Skeletal muscle satellite cell (primary cell): ENCODE measurements around the gene CLEC20A.
"Not testable (repeated sequence)": the region's sequence is repeated elsewhere in the genome, so short reads cannot be mapped to it uniquely, and the experiment has no call there.

Source experiments
- H3K27me3 ChIP-seq: 2 replicates; pipeline ENCODE4 v1.7.0; 2013; ENCODE audit warnings: low read length; ENCODE audit not compliant: control insufficient read depth, insufficient read depth
- H3K36me3 ChIP-seq: 2 replicates; pipeline ENCODE4 v1.7.0; 2013; ENCODE audit warnings: mild to moderate bottlenecking, control low read depth, low read length; ENCODE audit not compliant: insufficient read depth
- H3K4me1 ChIP-seq: 2 replicates; pipeline ENCODE4 v1.7.0; 2013; ENCODE audit warnings: low read length; ENCODE audit not compliant: control insufficient read depth, insufficient read depth
- H3K4me2 ChIP-seq: 2 replicates; pipeline ENCODE4 v1.7.0; 2013; ENCODE audit warnings: mild to moderate bottlenecking, low read length
- H3K4me3 ChIP-seq: 2 replicates; pipeline ENCODE4 v1.7.0; 2013; ENCODE audit warnings: low read length
- H3K9ac ChIP-seq: 2 replicates; pipeline ENCODE4 v1.7.0; 2013; ENCODE audit warnings: mild to moderate bottlenecking, low read depth, low read length, moderate library complexity
- H3K9me3 ChIP-seq: replicated peaks from 2 replicates; pipeline ENCODE4 v1.7.0; 2013; ENCODE audit warnings: mild to moderate bottlenecking, control low read depth, low read length

The CLEC20A gene

DNA sequence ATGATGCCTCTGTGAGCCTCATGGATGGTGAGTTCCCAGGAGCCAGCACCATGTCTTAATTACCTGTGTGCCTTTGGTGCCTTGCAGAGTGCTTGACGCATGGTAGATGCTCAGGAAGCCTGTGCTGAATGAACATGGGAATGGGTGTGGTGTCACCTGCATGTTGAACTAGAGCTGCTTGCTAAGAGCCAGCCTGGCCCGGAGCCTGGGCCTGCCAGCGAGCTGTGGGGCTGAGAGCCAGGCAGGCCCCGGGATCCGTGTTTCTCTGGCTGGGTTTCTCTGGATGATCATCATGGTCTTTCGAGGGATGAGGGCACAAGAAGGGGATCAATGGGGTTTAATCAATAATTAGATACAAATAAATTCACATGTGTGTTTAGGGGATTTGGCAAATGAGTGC is 9.4 kb upstream of the CLEC20A start:
- Histone ChIP-seq H3K9ac (no peak overlapping the region), H3K4me1 (no peaks in the 10 kb centered on the region), H3K27me3 (peaks cover 15% of the 10 kb centered on the region), H3K36me3 (no peaks in the 10 kb centered on the region), H3K4me2 (no peak overlapping the region), H3K9me3 (no peaks in the 10 kb centered on the region), H3K4me3 (no peak overlapping the region)

DNA sequence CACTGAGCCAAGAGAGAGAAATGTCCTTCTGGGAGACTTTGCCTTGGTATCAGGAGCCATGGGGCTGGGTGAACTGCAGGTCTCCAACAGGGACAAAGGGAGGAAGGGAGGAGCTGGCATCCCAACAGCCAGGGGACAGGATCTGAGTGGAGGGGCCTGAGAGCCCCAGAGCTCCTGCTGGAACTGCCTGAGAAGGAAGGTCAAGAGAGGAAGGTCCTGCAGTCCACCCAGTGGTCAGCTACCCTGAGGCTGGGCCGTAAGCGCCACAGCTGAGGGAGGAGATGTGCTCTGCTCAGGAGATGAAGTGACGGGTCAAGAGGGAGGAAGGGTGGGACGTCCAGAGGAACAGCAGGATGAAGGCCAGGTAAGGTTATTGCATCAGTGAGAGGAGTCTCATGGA is 7.5 kb upstream of the CLEC20A start:
- Histone ChIP-seq H3K4me1 (no peaks in the 10 kb centered on the region), H3K9ac (no peak overlapping the region), H3K4me2 (no peak overlapping the region), H3K9me3 (no peaks in the 10 kb centered on the region), H3K36me3 (no peaks in the 10 kb centered on the region), H3K27me3 (peaks cover 15% of the 10 kb centered on the region), H3K4me3 (no peak overlapping the region)

DNA sequence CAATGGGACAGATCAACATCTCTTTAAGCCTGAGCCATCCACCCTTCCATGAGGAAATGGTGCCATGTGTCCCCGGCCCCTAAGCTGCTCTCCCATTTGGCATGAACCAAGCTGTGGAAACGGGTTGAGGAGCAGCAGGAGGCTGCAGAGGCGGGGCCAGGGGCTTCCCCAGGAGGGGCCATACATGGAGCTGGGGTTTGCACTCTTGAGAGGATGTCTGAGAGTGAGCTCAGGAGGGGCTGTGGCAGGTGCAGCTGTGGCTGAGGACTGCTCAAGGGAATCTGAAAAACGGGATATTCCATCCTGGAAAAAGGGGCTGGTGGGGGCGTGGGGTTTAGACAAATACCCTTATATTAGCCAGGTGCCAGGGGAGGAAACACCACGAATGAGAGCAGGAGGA is 7.1 kb upstream of the CLEC20A start:
- Histone ChIP-seq H3K36me3 (no peaks in the 10 kb centered on the region), H3K9ac (no peak overlapping the region), H3K9me3 (no peaks in the 10 kb centered on the region), H3K4me1 (no peaks in the 10 kb centered on the region), H3K4me3 (no peak overlapping the region), H3K4me2 (no peak overlapping the region), H3K27me3 (peaks cover 15% of the 10 kb centered on the region)

DNA sequence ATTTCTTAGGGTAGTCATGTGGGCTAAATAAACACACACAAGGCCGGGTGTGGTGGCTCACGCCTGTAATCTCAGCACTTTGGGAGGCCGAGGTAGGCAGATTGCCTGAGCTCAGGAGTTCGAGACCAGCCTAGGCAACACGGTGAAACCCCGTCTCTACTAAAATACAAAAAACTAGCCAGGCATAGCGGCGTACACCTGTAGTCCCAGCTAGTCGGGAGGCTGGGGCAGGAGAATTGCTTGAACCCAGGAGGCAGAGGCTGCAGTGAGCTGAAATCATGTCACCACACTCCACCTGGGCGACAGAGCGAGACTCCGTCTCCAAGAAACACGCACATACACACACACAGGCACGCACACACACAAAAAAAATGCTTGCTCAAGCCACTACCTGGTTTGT is 6.6 kb upstream of the CLEC20A start:
- peaks cover 15% of the 10 kb centered on the region for H3K27me3 ChIP-seq
- not testable (repeated sequence) for H3K9me3 ChIP-seq, H3K4me3 ChIP-seq, H3K4me1 ChIP-seq, H3K9ac ChIP-seq, H3K4me2 ChIP-seq, H3K36me3 ChIP-seq

DNA sequence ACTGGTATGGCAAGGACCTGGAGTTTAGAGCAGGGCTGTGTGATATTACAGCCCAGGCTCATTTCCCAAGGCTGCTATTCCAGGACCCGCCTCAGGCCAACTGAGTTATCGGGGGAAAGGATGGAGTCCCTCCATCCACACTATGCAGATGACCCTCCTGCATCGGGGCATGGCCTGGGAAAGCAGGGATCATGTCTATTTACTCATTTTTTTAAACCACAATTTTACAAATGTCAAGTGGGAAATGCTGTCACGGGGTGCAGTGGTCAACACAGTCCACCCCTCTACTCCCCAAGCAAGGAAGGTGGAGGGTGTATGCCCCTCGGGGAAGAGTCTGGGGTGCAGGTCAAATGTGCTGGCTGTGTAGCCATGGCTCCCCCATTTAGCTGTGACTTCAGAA is 6.1 kb upstream of the CLEC20A start:
- H3K4me2 ChIP-seq: no peak overlapping the region
- no peak overlapping the region for H3K4me3 ChIP-seq
- no peaks in the 10 kb centered on the region for H3K36me3 ChIP-seq
- H3K27me3 ChIP-seq: peaks cover 15% of the 10 kb centered on the region
- no peak overlapping the region for H3K9ac ChIP-seq
- no peaks in the 10 kb centered on the region for H3K4me1 ChIP-seq
- no peaks in the 10 kb centered on the region for H3K9me3 ChIP-seq

DNA sequence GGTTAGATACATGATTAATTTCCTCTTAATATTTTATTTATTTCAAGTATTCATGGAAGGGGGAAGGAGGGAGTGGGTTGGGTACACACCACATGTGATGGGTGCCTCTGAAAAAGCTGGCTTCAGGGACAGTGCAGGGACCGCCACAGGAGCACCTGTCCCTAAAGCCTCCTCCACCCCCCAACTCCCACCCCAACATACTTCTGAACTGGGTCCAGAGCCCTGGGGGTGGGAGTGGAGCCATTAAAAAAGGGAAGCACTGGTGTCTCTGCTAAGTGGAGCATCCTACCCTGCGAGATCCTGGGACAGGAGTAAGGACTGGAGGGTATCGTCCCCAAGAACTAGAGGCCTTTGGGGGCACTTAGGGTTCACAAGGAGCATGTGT is 5.6 kb upstream of the CLEC20A start:
- Histone ChIP-seq H3K4me3 (no peak overlapping the region), H3K9ac (no peak overlapping the region), H3K4me2 (no peak overlapping the region), H3K27me3 (peaks cover 15% of the 10 kb centered on the region), H3K36me3 (no peaks in the 10 kb centered on the region), H3K9me3 (no peaks in the 10 kb centered on the region), H3K4me1 (no peaks in the 10 kb centered on the region)

DNA sequence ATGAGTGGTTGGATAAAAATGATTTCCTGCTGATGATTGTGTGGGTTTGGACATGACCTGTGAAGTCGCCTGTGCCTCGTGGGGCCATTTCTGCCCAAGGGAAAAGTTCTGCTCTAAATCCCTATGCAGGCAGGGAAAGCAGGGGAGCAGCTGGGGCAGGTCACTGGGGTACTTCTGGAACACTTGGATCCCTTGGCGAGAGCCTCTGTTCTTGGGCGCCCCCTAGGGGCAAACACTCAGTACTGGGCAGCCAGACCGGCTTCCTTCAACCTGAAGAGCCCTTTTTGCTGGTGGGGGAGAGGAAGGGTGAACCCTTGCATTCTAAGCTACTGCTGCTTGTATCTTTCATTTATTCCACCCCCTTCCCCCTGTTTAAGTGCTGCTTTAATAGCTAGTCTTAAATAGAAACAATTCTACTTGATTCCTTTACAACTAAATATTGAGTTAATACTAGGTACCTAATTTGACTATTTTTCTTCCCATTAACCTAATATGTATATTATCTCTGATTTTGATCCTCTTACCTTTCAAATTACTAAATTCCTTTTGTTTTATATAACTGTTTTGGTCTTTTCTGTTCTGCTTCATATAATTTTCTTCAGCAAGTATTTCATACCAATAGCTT is 5.1 kb upstream of the CLEC20A start:
- H3K36me3 ChIP-seq: no peaks in the 10 kb centered on the region

DNA sequence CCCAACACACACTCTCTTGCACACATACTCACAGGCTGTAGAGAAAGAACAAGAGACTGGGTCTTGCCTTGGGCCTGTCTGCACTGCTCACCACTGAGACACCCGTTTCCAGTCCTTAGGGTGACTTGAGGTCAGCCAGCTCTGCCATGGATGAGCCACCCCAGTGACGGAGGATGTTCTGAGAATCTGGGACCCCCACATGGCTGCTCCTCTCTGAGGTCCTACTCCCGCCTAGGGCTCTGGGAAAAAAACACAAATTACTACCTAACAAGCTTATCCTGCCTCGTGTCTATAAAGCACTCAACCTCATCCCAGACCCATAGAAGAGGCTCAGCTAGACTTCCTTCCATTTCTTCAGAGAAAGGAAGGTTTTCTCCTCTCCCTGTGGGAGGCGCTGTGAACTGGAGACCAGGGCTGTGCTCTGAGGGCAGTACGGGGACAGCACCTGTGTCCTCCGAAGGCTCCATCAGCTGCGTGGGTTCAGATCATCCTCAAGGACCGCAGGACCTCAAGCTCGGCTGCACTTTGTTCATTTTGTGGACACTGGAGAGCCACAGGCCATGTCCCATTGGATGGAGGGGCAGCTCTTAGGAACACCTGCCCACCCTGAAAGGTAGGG is 4.3 kb upstream of the CLEC20A start:
- no peaks in the 10 kb centered on the region for H3K4me1 ChIP-seq
- H3K9ac ChIP-seq: no peak overlapping the region
- H3K36me3 ChIP-seq: no peaks in the 10 kb centered on the region
- no peak overlapping the region for H3K4me2 ChIP-seq
- no peak overlapping the region for H3K4me3 ChIP-seq
- H3K9me3 ChIP-seq: no peaks in the 10 kb centered on the region
- peaks cover 5% of the 10 kb centered on the region for H3K27me3 ChIP-seq

More for the DNA sequence above, 5.1 kb upstream of the CLEC20A start:
- Histone ChIP-seq H3K4me3 (no peak overlapping the region), H3K4me2 (no peak overlapping the region), H3K9ac (no peak overlapping the region), H3K4me1 (no peaks in the 10 kb centered on the region), H3K9me3 (no peaks in the 10 kb centered on the region), H3K27me3 (peaks cover 13% of the 10 kb centered on the region)

DNA sequence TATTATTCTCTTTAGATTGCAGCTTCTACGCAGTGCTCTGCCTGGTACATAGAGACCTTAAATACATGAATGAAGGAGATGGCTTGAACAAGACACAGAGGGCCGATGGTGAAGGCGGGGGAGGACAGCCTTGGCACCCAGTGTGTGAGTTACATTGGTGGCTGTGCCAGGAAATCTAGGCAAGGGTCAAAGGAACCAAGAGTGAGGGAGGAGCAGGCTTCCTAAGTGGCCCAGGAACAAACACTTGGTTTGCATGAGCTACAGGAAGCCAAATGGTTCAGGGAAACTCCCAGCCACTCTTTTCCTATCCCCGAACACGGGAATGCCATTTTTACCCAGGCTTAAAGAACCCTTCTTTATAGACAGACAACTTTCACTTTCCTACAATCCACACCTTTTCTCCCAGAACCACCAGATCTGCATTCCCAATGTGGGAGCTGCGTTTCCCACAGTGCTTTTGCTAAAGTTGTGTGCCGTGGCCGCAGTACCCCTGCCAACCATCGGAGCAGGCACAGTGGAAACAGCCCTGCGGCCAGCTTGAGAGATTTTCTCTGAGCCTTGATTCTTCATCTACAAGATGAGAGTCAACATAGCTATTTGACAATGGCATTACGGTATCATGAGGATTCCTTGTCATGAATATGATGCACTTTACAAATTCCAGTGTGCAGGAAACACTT is 3.5 kb upstream of the CLEC20A start:
- Histone ChIP-seq H3K36me3 (no peaks in the 10 kb centered on the region), H3K4me3 (no peak overlapping the region), H3K27me3 (peaks cover 2% of the 10 kb centered on the region), H3K9me3 (no peaks in the 10 kb centered on the region), H3K4me1 (no peaks in the 10 kb centered on the region), H3K4me2 (no peak overlapping the region), H3K9ac (no peak overlapping the region)

DNA sequence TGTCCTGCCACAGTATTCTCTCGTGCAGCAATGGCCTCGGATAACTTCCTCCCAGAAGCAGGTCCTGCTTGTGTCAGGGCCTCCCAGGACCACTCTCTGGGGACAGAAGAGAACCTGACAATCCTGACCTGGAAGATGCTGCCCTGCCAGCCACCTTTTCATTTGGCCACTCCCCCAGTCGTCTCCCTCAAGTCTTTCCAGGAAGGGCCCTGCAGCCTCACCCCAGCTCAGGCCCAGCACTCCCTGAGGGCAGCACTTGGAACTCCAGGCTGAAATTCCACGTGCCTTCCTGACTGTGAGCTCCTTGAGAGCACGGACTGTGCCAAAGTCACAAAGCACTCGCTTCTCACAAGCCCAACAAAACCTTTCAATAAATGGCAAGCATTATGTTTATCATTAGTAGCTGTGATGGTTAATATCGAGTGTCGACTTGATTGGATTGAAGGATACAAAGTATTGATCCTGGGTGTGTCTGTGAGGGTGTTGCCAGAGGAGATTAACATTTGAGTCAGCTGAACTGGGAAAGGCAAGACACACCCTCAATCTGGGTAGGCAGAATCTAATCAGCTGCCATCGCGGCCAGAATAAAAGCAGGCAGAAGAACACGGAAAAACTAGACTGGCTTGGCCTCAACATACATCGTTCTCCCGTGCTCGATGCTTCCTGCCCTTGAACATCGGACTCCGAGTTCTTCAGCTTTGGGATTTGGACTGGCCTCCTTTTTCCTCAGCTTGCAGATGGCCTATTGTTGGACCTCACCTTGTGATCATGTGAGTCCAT is 2.3 kb upstream of the CLEC20A start:
- H3K4me3 ChIP-seq: no peak overlapping the region
- H3K4me1 ChIP-seq: no peaks in the 10 kb centered on the region
- H3K36me3 ChIP-seq: no peaks in the 10 kb centered on the region
- H3K4me2 ChIP-seq: no peak overlapping the region
- no peak overlapping the region for H3K9ac ChIP-seq
- H3K27me3 ChIP-seq: no peaks in the 10 kb centered on the region
- no peaks in the 10 kb centered on the region for H3K9me3 ChIP-seq

DNA sequence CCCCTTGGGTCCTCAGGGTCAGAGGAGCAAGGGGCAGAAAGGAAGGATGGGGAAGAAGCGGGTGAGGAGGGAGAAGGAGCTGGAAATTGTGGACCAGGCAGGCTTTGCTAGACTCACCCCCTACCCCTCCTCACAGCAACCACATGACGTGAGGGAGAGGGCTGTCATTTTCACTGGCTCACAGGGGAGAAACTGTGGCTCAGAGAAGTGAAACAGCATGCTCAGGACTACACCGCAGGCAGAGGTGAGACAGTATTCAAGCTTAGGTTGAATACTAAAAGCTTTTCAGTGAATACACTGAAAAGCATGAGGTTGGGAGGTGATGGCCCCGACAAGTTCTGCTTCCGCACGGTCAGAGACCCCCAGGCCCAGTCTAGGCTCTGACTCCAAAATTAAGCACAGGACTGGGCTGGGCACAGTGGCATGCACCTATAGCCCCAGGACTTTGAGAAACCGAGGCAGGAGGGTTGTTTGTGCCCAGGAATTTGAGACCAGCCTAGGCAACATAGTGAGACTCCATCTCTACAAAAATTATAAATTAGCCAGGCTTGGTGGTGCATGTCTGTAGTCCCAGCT is 1.2 kb upstream of the CLEC20A start:
- H3K36me3 ChIP-seq: no peaks in the 10 kb centered on the region

More for the DNA sequence above, 1.2 kb upstream of the CLEC20A start:
- Histone ChIP-seq H3K9me3 (no peaks in the 10 kb centered on the region), H3K4me3 (no peak overlapping the region), H3K4me1 (no peaks in the 10 kb centered on the region), H3K4me2 (no peak overlapping the region), H3K27me3 (no peaks in the 10 kb centered on the region), H3K9ac (no peak overlapping the region)
